ENCODE results near the gene HOXB3.
"Not testable (repeated sequence)": the region's sequence is repeated elsewhere in the genome, so short reads cannot be mapped to it uniquely, and the experiment has no call there.

The HOXB3 gene

GRCh38 chr17:48515925-48516900 lies 73.8 kb downstream of the HOXB3 start:
- DNase-seq, result no peak

DNA sequence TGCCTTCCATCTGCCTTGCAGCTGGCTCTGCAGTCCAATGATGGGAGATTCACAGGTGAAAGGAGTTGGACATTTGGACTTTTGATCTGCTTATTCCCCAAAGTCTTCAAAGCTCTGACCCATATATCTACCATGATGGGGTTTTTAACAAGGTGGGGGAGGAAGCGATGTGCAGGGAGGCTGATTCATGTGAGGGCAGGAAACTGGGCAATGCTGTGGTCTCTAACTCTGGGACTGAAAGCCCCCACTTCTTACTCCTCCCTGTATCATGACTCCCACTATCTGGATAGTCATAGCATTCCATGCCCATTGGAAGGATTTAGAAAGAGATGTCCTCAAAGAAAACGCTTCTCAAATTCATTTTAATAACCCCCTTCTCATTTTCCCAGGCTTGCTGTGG lies 75.6 kb downstream of the HOXB3 start:
- no peak for DNase-seq

DNA sequence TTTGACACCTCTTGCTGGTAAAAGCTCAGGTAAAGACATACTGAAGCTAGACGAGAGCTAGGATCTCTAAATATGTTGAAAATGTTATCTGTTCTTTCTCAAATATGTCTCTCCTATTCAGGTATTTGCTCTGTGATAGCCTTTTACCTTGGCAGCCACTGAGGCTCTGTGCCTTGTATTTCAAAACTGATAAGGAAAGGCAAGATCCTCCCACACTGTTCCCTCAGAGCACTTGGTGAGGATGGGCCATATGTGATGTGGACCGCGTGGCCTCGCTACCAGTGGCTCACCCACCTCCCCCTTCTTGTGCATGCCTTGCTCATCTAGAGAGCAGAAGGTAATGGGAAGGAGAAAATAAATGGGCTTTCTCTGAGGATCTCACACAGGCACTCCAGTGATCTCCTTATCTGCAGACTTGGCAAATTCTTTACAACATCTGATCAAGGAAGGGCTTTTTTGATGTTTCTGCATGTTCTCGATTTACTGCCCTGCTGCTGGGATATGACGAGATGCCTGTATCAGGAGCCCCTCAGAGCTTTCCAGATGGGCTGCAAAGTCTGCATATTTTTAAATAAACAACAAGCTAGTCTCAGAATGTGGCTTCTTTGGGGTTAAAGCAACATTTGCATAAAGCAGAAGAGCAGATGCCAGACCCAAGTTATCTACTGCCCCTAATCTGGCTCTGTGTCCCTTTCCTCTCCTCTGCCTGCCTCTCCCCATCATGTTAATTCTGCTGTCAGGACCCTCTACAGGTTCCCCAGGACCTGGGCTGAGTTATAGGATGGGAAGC lies 76.2 kb downstream of the HOXB3 start:
- no peak for DNase-seq

DNA sequence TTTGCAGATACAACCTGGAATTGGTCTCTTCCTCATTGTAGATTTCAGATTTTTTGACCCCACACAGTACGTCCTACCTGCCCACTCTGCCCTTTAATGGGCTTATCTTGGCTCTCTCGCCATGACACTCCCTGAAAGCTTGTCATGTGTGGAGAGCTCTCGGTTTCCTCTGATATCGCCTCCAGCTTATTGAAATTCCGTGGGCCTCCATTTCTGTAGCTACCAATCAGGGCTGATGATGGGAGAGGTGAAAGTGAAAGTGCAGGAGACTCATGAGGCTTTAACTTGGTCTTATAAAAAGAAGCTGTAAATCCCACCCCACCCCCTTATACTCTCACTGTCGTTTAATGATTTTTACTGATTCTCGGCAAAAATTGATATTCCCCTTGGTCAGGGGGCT lies 76.9 kb downstream of the HOXB3 start:
- DNase-seq, result no peak

GRCh38 chr17:48510761-48511604 lies 79.1 kb downstream of the HOXB3 start:
- DNase-seq, result no peak

- DNase-seq, result no peak
These were observed 79.7 kb downstream of the HOXB3 start for GRCh38 chr17:48510381-48510760.

- DNase-seq, result not testable (repeated sequence)
These were observed 80.3 kb downstream of the HOXB3 start for GRCh38 chr17:48509708-48510107.

GRCh38 chr17:48506246-48506645 lies 83.8 kb downstream of the HOXB3 start:
- DNase-seq, result no peak

DNA sequence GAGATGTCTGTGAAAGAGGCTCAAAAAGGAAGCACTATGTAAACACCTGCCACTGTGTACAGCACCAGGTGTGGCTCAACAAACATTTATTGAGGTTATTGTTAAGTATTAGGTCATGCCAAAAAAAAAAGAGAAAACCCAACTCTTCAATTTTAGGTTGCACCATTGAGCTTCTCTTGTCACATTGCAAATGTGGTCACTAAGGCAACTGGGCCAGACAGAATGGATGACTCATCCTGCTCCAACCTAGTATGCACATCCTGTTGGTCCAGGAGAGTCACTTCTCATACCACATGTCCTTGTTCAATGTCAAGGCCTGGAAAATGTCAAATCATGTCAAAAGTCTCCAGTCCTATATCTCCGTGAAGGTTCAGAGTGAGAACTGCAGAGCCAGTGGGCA lies 84.3 kb downstream of the HOXB3 start:
- DNase-seq, result no peak

- no peak for DNase-seq
These were observed 85.1 kb downstream of the HOXB3 start for GRCh38 chr17:48504953-48505352.

DNA sequence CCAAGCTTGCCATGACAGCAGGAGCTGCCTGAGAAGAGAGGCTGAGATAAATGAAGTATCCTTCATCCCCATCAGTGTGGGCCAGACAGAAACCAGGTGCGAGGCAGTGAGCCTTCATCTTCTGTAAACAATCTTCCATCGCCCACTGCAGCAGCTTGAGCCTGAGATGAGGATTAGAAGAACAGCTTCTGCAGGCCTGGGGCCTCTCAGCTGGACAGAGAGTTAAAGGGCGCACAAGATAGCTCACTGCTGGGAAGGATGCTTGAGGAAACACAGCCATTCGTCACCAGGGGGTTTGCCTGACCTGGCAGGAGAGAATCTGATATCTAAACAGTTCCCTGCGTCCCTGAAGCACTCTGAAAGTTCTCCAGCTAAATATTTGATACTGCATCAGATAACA lies 86.3 kb downstream of the HOXB3 start:
- DNase-seq, result no peak

GRCh38 chr17:48502901-48503300 lies 87.1 kb downstream of the HOXB3 start:
- DNase-seq, result no peak

DNA sequence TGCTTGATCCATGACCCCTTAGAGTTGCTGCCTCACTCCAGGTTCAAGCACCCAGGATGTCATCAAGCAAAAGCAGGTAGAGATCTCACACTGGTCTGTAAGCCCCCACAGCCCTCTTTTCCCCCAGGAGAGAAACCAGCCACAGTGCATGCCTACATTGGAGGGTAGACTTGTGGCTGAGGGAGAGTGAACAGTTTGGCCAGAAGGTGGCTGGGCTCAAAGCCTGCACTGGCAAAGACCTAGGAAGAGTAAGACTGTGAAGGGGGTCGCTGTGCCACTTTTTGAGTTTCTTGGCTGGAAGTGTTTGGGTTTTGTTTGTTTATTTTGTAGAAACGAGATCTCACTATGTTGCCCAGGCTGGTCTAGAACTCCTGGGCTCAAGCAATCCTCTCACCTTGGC lies 87.7 kb downstream of the HOXB3 start:
- no peak for DNase-seq

- no peak for DNase-seq
These were observed 89.3 kb downstream of the HOXB3 start for GRCh38 chr17:48500435-48501426.

GRCh38 chr17:48499735-48500434 lies 90.2 kb downstream of the HOXB3 start:
- DNase-seq, result no peak

GRCh38 chr17:48499248-48499647 lies 90.8 kb downstream of the HOXB3 start:
- DNase-seq, result no peak

Measured in GOT3 (cell line).